Ovary (tissue), 9 donors: ENCODE results near the gene RNF182. TPM values are rescaled to one million over a fixed set of nuclear protein-coding genes. Genes with fewer than 3 reads are reported as not detected.

Experiments
- DNase-seq, 5 donors: peaks; one replicate each; pipeline ENCODE4 v3.0.0-alpha.2; 2019 to 2020
- H3K27ac ChIP-seq, 2 donors: fragments of 200-600 bp; one replicate each; pipeline versions ENCODE4 v1.5.1 to v1.8.0; 2019 to 2022
- H3K27me3 ChIP-seq: fragments of 200-600 bp; one replicate; pipeline ENCODE4 v1.8.0; 2022
- H3K36me3 ChIP-seq: fragments of 200-600 bp; sonication (generic); one replicate; pipeline ENCODE4 v1.5.1; 2019
- H3K4me1 ChIP-seq: one replicate; pipeline ENCODE4 v1.8.1; 2013; ENCODE audit warnings: mild to moderate bottlenecking, moderate library complexity; ENCODE audit not compliant: insufficient read depth
- H3K4me3 ChIP-seq: fragments of 200-600 bp; sonication (generic); one replicate; pipeline ENCODE4 v1.5.1; 2017
- H3K9me3 ChIP-seq, 2 donors: fragments of 200-600 bp in 1 of 2; sonication (generic) in 1 of 2; one replicate each; pipeline versions ENCODE4 v1.5.1 to v1.8.1; 2013 to 2019; ENCODE audit warnings: mild to moderate bottlenecking in 1 of 2, moderate library complexity in 1 of 2
- EP300 ChIP-seq: sonication (generic); formaldehyde crosslinking; IDR thresholded peaks from one replicate; pipeline ENCODE4 v1.6.1; 2017; ENCODE audit warnings: antibody characterized with exemption
- POLR2A ChIP-seq: fragments of 450-650 bp; IDR thresholded peaks from one replicate; pipeline ENCODE4 v1.6.1; 2017; ENCODE audit warnings: antibody characterized with exemption, mild to moderate bottlenecking, moderate library complexity
- WGBS, 3 donors: extraction: QIAGEN DNeasy Blood & Tissue Kit in 1 of 3; methylation state at CpG; one replicate each; pipeline versions ENCODE4 v1.1.5 to v1.1.7; 2013 to 2017; 5-methylcytosine and 5-hydroxymethylcytosine counted together
- intact Hi-C, 4 donors: fragments of 100-400 bp; cut with DNase I; formaldehyde crosslinking; loops; one replicate each; pipeline versions ENCODE4 v1.11.0 to v1.15.1; 2022 to 2023
- polyA plus RNA-seq, 2 donors: library from polyadenylated mRNA; stranded (reverse); fragments of 200-250 nt in 1 of 2; fragments of 350-450 nt in 1 of 2; fragmentation: Illumina TruSeq in 1 of 2; extraction: RNeasy Lipid Tissue Mini Kit (QIAGEN cat#74804) in 1 of 2; gene quantifications; one replicate each; pipeline ENCODE4 v1.2.3, GENCODE V29; 2013 to 2014
- total RNA-seq, 7 donors: library from RNA; depleted of rRNA in 2 of 7; stranded (reverse); fragments of >200 nt in 2 of 7; fragmentation: NEBNext Ultra II Directional in 3 of 7; extraction: Animal tissue kit (Norgen Biotek cat#: 25700) in 3 of 7; gene quantifications; one replicate each; pipeline versions ENCODE4 v1.1.0 to v1.2.4, GENCODE V29; 2016 to 2023
- TF ChIP-seq, protein P1 (sequence below), 3 donors: fragments of 450-650 bp in 2 of 3; fragments of 200-600 bp in 1 of 3; IDR thresholded peaks; one replicate each; pipeline versions ENCODE4 v1.5.1 to v1.8.0; 2016 to 2022; ENCODE audit warnings: antibody characterized with exemption in 3 of 3, mild to moderate bottlenecking in 1 of 3
- donor health status: DM: no; HTN: no; CAD: no; lungs with moderate emphysema.
- donor health status: DM: no; HTN: no; CAD: no.
- donor health status: Bipolar disorder and iron deficiency.
- donor health status: DM: yes; HTN: yes; CAD: no.
- donor health status: DM: no; HTN: no; CAD: no.
- donor health status: DM: yes; HTN: yes; CAD: no.

Gene RNF182
- total and polyA plus RNA-seq, 9 donors = 0.42 to 3.9 (median 0.93) TPM; not detected in 1

DNA sequence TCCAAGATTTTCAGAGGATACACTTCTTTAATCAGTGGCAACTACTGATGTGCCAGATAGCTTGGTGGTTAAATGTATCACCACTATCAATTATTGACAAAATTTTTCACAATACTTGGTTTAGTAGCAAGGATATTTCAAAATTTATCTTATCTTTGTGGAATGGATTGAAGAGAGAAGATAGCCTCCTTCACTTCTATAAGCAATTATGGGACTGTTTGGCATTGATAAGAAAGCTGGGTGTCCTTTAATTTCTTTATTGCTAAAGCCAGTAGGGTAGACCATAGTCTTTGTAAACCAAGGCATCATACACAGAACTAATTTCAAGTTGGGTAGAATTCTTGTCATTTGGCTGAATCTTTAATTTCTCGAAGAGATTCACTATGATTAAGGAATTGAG is 4.9 kb upstream of the RNF182 start:
- Histone ChIP-seq H3K9me3 (no peaks in the 10 kb centered on the region), H3K27ac (no peak overlapping the region), H3K4me1 (no peaks in the 10 kb centered on the region), H3K4me3 (no peak overlapping the region), H3K27me3 (no peaks in the 10 kb centered on the region), H3K36me3 (no peaks in the 10 kb centered on the region)
- TF ChIP-seq, protein P1, sequence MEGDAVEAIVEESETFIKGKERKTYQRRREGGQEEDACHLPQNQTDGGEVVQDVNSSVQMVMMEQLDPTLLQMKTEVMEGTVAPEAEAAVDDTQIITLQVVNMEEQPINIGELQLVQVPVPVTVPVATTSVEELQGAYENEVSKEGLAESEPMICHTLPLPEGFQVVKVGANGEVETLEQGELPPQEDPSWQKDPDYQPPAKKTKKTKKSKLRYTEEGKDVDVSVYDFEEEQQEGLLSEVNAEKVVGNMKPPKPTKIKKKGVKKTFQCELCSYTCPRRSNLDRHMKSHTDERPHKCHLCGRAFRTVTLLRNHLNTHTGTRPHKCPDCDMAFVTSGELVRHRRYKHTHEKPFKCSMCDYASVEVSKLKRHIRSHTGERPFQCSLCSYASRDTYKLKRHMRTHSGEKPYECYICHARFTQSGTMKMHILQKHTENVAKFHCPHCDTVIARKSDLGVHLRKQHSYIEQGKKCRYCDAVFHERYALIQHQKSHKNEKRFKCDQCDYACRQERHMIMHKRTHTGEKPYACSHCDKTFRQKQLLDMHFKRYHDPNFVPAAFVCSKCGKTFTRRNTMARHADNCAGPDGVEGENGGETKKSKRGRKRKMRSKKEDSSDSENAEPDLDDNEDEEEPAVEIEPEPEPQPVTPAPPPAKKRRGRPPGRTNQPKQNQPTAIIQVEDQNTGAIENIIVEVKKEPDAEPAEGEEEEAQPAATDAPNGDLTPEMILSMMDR (IDR thresholded peaks at IDR 0.05) = no peak
- TF ChIP-seq POLR2A (no peak), EP300 (no peak)
- no peak for DNase-seq
- 89 to 97% (median 94%) methylated on average over 1 of the region's 1 CpG for whole genome bisulfite sequencing, 3 donors
- intact Hi-C loops = loop anchor here in 1 of 4 donors (10.0 kb wide), 2 partner anchors 115 to 145 kb away; no protein-coding TSS in a partner anchor

- no peaks in the 10 kb centered on the region for H3K4me1 ChIP-seq
- H3K36me3 ChIP-seq = no peaks in the 10 kb centered on the region
- H3K27ac ChIP-seq = no peak overlapping the region
- no peaks in the 10 kb centered on the region for H3K9me3 ChIP-seq
- peak in 1 of 5 donors; percentile 22 for DNase-seq
- no peak for TF ChIP-seq POLR2A
- TF ChIP-seq, protein P1 (IDR thresholded peaks at IDR 0.05) = no peak
- TF ChIP-seq EP300 = no peak
- H3K4me3 ChIP-seq = no peak overlapping the region
- H3K27me3 ChIP-seq = no peaks in the 10 kb centered on the region
- 28 to 33% (median 31%) methylated on average over 4 of the region's 4 CpGs for WGBS, 3 donors
- intact Hi-C loops = loop anchor here in 1 of 4 donors (10.0 kb wide), 1 partner anchor 114 kb away; no protein-coding TSS in a partner anchor
Measured at GRCh38 chr6:13920552-13920951, 4.2 kb upstream of the RNF182 start.

DNA sequence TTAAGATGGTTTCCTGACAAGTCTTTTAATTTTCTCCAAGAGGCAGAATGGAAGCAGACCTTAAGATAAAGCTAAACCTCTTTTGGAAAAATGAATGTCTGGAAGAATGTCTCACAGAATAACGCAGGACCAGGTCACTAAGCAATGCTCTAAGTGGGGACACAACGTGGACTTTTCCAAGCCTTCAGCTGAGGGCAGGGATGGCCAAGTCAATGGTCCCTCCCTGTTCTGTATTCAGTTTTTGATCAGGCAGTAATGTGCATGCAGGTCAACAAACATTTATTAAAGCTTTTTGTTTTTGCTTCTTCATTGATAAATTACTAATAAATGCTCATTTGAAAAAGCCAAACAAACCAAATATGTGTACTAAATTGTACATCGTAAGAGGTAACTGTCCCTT is 2.0 kb upstream of the RNF182 start:
- Histone ChIP-seq H3K27ac (no peak overlapping the region), H3K27me3 (no peaks in the 10 kb centered on the region), H3K36me3 (no peaks in the 10 kb centered on the region), H3K4me1 (no peaks in the 10 kb centered on the region), H3K4me3 (no peak overlapping the region), H3K9me3 (no peaks in the 10 kb centered on the region)
- TF ChIP-seq EP300 (no peak), POLR2A (no peak)
- TF ChIP-seq, protein P1 (IDR thresholded peaks at IDR 0.05) = no peak
- DNase-seq = no peak
- intact Hi-C loops = loop anchor here in 1 of 4 donors (10.0 kb wide), 1 partner anchor 112 kb away; no protein-coding TSS in a partner anchor
- 78 to 83% (median 82%) methylated on average over 3 of the region's 3 CpGs for WGBS, 3 donors

GRCh38 chr6:13923527-13924145 is 1.1 kb upstream of the RNF182 start:
- Histone ChIP-seq H3K27me3 (no peaks in the 10 kb centered on the region), H3K9me3 (no peaks in the 10 kb centered on the region), H3K36me3 (no peaks in the 10 kb centered on the region), H3K27ac (no peak overlapping the region), H3K4me1 (no peaks in the 10 kb centered on the region), H3K4me3 (no peak overlapping the region)
- intact Hi-C loops = loop anchor here in 1 of 4 donors (10.0 kb wide), 1 partner anchor 111 kb away; no protein-coding TSS in a partner anchor
- 28 to 32% (median 32%) methylated on average over 5 of the region's 5 CpGs for WGBS, 3 donors
- no peak for TF ChIP-seq POLR2A
- no peak for DNase-seq
